HepG2 (cell line): ENCODE results near the gene RNASE4. TPM values are rescaled to one million over a fixed set of nuclear protein-coding genes. Genes with fewer than 3 reads are reported as not detected.

ENCODE experiments used
- ADNP ChIP-seq: sonication (generic); formaldehyde crosslinking; IDR thresholded peaks from 2 replicates; pipeline ENCODE4 v1.4.0; 2020; ENCODE audit warnings: missing genetic modification reagents
- AHR ChIP-seq: IDR thresholded peaks from 2 replicates; pipeline ENCODE4 v1.6.1; 2018; ENCODE audit warnings: missing genetic modification reagents, missing compliant biosample characterization
- BRD4 ChIP-seq: sonication (generic); formaldehyde crosslinking; IDR thresholded peaks from 2 replicates; pipeline ENCODE4 v1.4.0; 2020; ENCODE audit warnings: missing genetic modification reagents
- E2F5 ChIP-seq: sonication (generic); formaldehyde crosslinking; conservative IDR thresholded peaks from 2 replicates; pipeline ENCODE4 v1.4.0; 2020; ENCODE audit warnings: missing genetic modification reagents
- FLYWCH1 ChIP-seq: sonication (generic); formaldehyde crosslinking; IDR thresholded peaks from 2 replicates; pipeline ENCODE4 v1.8.1; 2023; ENCODE audit warnings: mild to moderate bottlenecking, missing genetic modification reagents
- FOXK1 ChIP-seq: sonication (generic); formaldehyde crosslinking; IDR thresholded peaks from 2 replicates; pipeline ENCODE4 v1.4.0; 2020; ENCODE audit warnings: low read depth, missing genetic modification reagents, borderline replicate concordance
- HOXD1 ChIP-seq: sonication (generic); formaldehyde crosslinking; IDR thresholded peaks from 2 replicates; pipeline ENCODE4 v1.5.0; 2020; ENCODE audit warnings: missing genetic modification reagents
- KLF6 ChIP-seq: IDR thresholded peaks from 2 replicates; pipeline ENCODE4 v1.8.0; 2016; ENCODE audit warnings: missing biosample characterization, missing genetic modification reagents
- NFAT5 ChIP-seq: sonication (generic); formaldehyde crosslinking; IDR thresholded peaks from 2 replicates; pipeline ENCODE4 v1.4.0; 2020; ENCODE audit warnings: missing genetic modification reagents
- TAF1 ChIP-seq: sonication (generic); formaldehyde crosslinking; IDR thresholded peaks from 2 replicates; pipeline ENCODE4 v1.4.0; 2020; ENCODE audit warnings: missing genetic modification reagents
- ZNF101 ChIP-seq: sonication (generic); formaldehyde crosslinking; IDR thresholded peaks from 2 replicates; pipeline ENCODE4 v1.4.0; 2020; ENCODE audit warnings: mild to moderate bottlenecking, low read depth, missing genetic modification reagents, borderline replicate concordance
- ZNF275 ChIP-seq: sonication (generic); formaldehyde crosslinking; IDR thresholded peaks from 2 replicates; pipeline ENCODE4 v1.8.0; 2022; ENCODE audit warnings: missing genetic modification reagents, mild to moderate bottlenecking, inconsistent platforms, borderline replicate concordance
- ZNF512B ChIP-seq: sonication (generic); formaldehyde crosslinking; IDR thresholded peaks from 2 replicates; pipeline ENCODE4 v1.5.1; 2020; ENCODE audit warnings: missing genetic modification reagents, mild to moderate bottlenecking, borderline replicate concordance
- ZNF567 ChIP-seq: sonication (generic); formaldehyde crosslinking; IDR thresholded peaks from 2 replicates; pipeline ENCODE4 v1.8.1; 2023; ENCODE audit warnings: mild to moderate bottlenecking, missing genetic modification reagents, borderline replicate concordance
- ZNF710 ChIP-seq: sonication (generic); formaldehyde crosslinking; IDR thresholded peaks from 2 replicates; pipeline ENCODE4 v1.5.0; 2020; ENCODE audit warnings: mild to moderate bottlenecking, missing genetic modification reagents, borderline replicate concordance
- ZNF839 ChIP-seq: sonication (generic); formaldehyde crosslinking; IDR thresholded peaks from 2 replicates; pipeline ENCODE4 v1.4.0; 2020; ENCODE audit warnings: missing genetic modification reagents, mild to moderate bottlenecking, borderline replicate concordance
- polyA plus RNA-seq, 8 experiments: library from polyadenylated mRNA; depleted of rRNA in 3 of 8; stranded (reverse) in 7 of 8; unstranded in 1 of 8; fragments of >200 nt; fragmentation: Illumina TruSeq in 4 of 8; extraction: Trizol in 4 of 8; gene quantifications; 2 replicates each; pipeline versions ENCODE4 v1.2.1 to v1.2.3, GENCODE V29; 2011 to 2016; ENCODE audit warnings: low read depth in 4 of 8, missing spikeins in 1 of 8, mixed read lengths in 1 of 8; ENCODE audit not compliant: insufficient read depth in 1 of 8
- total RNA-seq, 5 experiments: library from RNA; depleted of rRNA; stranded (reverse); fragments of >200 nt; fragmentation: Illumina TruSeq; extraction: Trizol; gene quantifications; 2 replicates each; pipeline ENCODE4 v1.2.3, GENCODE V29; 2016; ENCODE audit warnings: low read depth in 1 of 5

RNASE4 gene
- total and polyA plus RNA-seq, 2 of the 13 experiments (the other 11 are each of a cell fraction or from before 2014, with no cell fraction given): 109 to 983 TPM

GRCh38 chr14:20687362-20688166 is 3.2 kb downstream of the RNASE4 start (continued):
- TF ChIP-seq ZNF839 (CRISPR knock-in tag) (no peak), ADNP (no peak), ZNF567 (CRISPR knock-in tag) (no peak), ZNF512B (CRISPR knock-in tag) (no peak), FLYWCH1 (no peak), FOXK1 (CRISPR knock-in tag) (peak; percentile 81), ZNF710 (no peak), HOXD1 (0 out of 2 replicates have a peak, but pooled peaks have one; percentile 4), ZNF275 (CRISPR knock-in tag) (no peak), TAF1 (CRISPR knock-in tag) (peak; percentile 17; the same call in 1 of the 2 replicates), KLF6 (CRISPR knock-in tag) (peak; percentile 50; the same call in 1 of the 2 replicates), ZNF101 (CRISPR knock-in tag) (no peak), BRD4 (CRISPR knock-in tag) (peak; percentile 86; the same call in 1 of the 2 replicates), NFAT5 (CRISPR knock-in tag) (no peak), AHR (CRISPR knock-in tag) (peak; percentile 72; the same call in 1 of the 2 replicates), E2F5 (no peak)
